KG1 (cell line): Measurements from ENCODE around the gene RFX2.
A peak's percentile ranks its signal among the peaks of the same experiment; 100 is the strongest.

Experiments
- DNase-seq: peaks from one replicate; lab custom pipeline; 2025; lab: John Stamatoyannopoulos, UW

RFX2 gene

GRCh38 chr19:6103894-6104293, 6.4 kb downstream of the RFX2 start:
- DNase-seq = no peak

- no peak for DNase-seq
Measured at GRCh38 chr19:6103217-6103644, 7.1 kb downstream of the RFX2 start.

- DNase-seq = no peak
Measured at GRCh38 chr19:6101991-6102390, 8.3 kb downstream of the RFX2 start.

GRCh38 chr19:6101291-6101825, 8.9 kb downstream of the RFX2 start:
- DNase-seq = no peak

- peak; percentile 80 for DNase-seq
Measured at GRCh38 chr19:6100284-6100915, 9.9 kb downstream of the RFX2 start.

GRCh38 chr19:6099599-6099998, 10.7 kb downstream of the RFX2 start:
- no peak for DNase-seq

- no peak for DNase-seq
Measured at GRCh38 chr19:6099033-6099432, 11.3 kb downstream of the RFX2 start.

GRCh38 chr19:6098574-6098973, 11.7 kb downstream of the RFX2 start:
- DNase-seq = no peak

- DNase-seq = no peak
Measured at GRCh38 chr19:6097911-6098310, 12.4 kb downstream of the RFX2 start.

- DNase-seq = no peak
Measured at GRCh38 chr19:6095760-6096159, 14.5 kb downstream of the RFX2 start.

GRCh38 chr19:6092329-6093286, 17.7 kb downstream of the RFX2 start:
- no peak for DNase-seq

- no peak for DNase-seq
Measured at GRCh38 chr19:6091771-6092291, 18.5 kb downstream of the RFX2 start.

- no peak for DNase-seq
Measured at GRCh38 chr19:6090634-6091033, 19.7 kb downstream of the RFX2 start.

GRCh38 chr19:6088602-6089049, 21.7 kb downstream of the RFX2 start:
- no peak for DNase-seq

GRCh38 chr19:6087074-6087571, 23.2 kb downstream of the RFX2 start:
- DNase-seq = peak; percentile 32

- no peak for DNase-seq
Measured at GRCh38 chr19:6086068-6086788, 24.1 kb downstream of the RFX2 start.

- no peak for DNase-seq
Measured at GRCh38 chr19:6084821-6085220, 25.5 kb downstream of the RFX2 start.

GRCh38 chr19:6079107-6079506, 31.2 kb downstream of the RFX2 start:
- DNase-seq = no peak

GRCh38 chr19:6078068-6078467, 32.2 kb downstream of the RFX2 start:
- no peak for DNase-seq

- DNase-seq = no peak
Measured at GRCh38 chr19:6076675-6077463, 33.4 kb downstream of the RFX2 start.

GRCh38 chr19:6076291-6076665, 34.0 kb downstream of the RFX2 start:
- DNase-seq = no peak
